GM21723 (cell line): Measurements from ENCODE around the gene SLC44A1.
A peak's percentile ranks its signal among the peaks of the same experiment; 100 is the strongest.

ENCODE experiments used
- ATAC-seq: cut with Tn5 transposase; IDR thresholded peaks from one replicate; pipeline ENCODE4 v1.9.1; 2021; ENCODE audit warnings: mild to moderate bottlenecking, moderate library complexity; ENCODE audit not compliant: unreplicated experiment

The SLC44A1 gene

DNA sequence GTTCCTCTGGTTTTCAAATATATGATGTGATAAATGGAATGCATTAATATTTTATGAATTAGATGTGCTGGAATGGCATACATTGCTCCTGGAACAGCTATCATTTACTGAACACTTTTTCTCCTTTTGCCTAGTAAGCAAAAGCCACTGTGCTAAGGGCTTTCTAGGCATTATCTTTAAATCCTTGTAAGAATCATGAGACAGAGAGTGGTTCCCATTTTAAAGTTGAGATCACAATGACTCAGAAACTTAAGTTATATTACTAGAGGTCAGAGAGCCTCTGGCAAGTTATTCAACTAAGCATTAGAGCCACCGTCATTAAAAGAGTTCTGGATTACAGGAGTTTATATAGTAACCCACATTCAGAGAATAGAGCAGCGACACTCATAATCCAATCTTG, 176.7 kb downstream of the SLC44A1 start:
- ATAC-seq = no peak

DNA sequence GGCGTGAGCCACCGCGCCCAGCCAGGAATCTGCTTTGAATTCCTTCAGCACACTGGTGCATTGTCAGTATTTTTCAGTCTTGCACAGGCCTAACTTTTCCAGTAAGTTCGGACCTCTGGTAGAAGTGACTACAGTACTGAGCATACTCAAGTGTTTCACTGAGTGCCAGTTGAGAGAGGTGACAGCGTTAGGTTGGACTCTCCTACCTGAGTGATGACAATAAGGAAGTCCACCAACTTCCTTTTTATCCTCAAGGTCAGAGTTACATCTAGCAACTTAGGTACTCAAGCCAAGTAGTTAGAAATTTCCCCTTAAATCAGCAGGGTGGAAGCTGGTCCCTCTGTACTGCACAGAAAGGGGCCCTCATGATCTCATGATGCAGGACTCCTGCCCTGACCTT, 177.4 kb downstream of the SLC44A1 start:
- ATAC-seq = no peak

DNA sequence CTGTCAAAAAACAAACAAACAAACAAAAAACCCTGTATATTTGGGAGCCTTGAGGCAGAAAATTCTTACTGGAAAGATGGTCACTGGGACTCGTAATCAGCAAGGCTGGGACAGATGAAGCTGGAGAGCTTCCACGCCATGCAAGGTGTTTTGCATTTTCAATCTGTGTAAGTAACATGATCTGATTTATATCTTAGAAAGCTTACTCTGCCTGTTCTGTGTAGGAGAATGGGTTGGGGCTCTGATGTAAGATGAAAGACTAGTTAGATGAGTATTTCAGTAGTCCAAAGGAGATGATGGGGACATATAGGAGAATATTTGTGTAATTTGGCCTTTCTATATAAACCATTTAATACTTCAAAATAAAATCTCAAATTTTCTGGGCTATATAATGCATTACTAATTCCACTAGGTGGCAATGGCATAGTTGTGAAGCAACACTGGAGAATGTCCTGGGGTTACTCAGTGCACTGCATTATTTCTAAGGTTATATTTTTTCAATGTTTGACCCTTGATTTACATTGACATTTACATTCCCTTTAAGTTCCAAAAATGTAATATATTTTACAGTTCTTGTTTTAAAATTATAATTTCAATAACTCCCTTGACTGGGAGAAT, 181.5 kb downstream of the SLC44A1 start:
- ATAC-seq = peak; percentile 84

DNA sequence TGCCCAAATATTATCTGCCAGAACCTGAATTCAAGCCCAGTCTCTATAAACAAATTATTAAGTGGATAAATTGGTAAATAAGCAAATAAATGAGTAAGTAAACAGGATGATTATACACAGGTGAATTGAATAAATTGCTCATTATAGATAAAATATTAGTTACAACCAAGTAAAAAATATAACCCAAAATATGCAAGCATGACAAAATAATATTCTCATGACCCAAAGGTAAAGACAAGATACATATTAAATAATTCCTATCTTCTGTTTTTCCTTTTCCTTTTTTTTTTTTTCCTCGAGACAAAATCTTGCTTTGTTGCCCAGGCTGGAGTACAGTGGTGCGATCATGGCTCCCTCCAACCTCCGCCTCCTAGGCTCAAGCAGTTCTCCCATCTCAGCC, 182.2 kb downstream of the SLC44A1 start:
- ATAC-seq = no peak

DNA sequence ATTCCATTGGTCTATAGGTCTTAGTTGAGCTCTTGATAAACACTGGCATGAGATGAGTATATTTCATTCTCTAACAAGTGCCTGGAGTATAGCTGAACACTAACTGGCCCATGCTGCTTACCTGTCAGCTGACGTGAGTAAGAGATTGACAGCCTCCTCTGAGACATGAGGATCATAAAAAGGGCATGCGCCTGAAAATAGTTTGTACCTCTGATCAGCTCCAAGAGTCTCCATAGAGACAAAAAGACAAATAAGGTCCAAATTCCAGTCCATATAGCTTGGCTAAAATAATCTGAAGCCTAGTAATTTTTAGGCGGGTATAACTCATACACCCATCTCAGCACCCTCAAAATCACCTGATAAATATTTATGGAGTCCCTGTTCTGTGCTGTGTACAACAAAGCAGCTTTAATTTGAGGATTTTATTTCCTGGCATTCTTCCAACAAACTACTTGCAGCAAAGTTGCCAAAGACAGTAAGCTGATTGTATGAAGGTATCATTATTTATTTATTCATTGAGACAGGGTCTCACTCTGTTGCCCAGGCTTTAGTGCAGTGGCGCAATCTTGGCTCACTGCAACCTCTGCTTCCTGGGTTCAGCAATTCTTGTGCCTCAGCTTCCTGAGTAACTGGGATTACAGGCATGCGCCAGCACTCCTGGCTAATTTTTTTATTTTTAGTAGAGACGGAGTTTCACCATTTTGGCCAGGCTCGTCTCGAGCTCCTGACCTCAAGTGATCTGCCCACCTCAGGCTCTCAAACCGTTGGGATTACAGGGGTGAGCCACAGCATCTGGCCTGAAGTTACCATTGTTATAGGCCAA, 187.2 kb downstream of the SLC44A1 start:
- no peak for ATAC-seq

DNA sequence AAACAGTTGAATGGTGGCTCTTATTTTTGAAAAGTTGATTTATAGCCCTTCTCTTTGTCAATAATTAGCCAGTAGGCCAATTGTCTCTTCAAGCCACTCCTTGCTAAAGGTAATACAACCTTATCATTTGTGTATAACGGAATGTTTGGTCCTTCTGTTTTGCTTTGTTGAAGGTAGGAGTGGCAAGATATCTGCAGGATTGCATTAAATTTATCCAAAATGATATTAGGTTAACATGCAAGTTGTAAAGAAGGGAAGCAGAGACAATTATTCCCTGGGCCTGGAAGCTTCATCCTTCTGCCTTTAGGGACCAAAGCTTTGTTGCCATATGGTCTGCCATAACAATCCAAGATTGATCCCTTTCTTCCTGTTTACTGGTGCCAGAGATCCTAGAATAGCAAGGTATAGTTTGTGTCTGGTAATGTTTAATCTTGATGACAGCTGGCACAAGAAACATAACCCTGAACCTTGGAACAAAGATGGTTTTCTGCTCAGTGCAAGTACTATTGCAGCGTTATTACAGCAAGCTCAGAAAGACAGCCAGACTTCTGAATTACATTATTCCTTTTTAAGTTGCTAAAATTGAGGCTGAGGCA, 187.9 kb downstream of the SLC44A1 start:
- ATAC-seq = no peak

DNA sequence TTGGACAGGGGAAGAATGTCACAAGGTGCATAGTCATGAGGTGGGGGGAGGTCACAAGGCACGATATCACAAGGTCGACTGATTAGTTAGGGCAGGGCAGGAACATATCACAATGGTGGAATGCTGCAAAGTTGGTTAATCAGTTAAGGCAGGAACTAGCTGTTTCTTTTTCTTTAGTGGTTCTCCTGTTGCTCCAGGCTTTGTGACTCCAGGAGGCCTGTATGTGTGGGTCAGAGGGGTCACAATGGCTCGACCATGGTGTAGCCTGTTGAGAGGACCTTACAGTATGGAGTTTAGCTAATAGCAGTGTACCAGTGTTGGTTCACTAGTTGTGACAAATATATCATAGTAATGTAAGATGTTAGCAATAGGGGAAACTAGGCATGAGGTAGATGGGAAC, 191.0 kb downstream of the SLC44A1 start:
- ATAC-seq = no peak

DNA sequence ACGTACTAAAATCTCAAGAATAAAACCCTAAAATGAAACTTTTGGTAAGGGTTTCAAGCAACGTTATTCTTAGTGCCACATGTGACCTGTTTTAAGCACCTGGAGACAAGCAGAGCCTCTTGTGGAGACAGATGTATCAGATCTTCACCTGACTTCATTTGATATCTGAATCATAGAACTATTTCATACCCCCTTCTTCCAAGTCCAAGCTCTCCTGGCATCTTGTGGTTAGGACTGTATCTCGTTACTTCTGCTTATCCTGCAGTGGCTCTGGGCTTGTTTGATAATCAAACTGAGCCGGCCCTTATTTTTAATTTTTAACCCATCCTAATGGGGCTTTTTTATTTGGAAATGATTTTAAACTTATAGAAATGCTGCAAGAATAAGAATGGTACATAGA, 192.3 kb downstream of the SLC44A1 start:
- ATAC-seq = no peak

DNA sequence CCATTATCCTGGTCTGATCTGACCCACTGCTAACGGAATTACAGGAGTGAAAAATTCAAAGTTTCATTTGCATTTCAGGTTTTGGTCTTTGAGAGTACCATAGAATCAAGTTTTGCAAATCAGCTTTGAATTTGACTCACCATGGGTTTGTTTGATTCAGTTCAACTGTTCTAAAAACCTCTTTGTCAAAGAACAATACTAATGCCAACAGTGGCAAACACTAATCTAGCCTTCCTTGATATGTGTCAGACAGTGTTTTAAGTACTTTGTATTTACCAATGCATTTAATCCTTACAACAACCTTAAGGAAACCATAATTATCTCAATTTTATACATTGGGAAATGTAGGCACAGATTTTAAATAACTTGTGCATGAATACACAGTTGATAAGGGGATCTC, 193.3 kb downstream of the SLC44A1 start:
- no peak for ATAC-seq

DNA sequence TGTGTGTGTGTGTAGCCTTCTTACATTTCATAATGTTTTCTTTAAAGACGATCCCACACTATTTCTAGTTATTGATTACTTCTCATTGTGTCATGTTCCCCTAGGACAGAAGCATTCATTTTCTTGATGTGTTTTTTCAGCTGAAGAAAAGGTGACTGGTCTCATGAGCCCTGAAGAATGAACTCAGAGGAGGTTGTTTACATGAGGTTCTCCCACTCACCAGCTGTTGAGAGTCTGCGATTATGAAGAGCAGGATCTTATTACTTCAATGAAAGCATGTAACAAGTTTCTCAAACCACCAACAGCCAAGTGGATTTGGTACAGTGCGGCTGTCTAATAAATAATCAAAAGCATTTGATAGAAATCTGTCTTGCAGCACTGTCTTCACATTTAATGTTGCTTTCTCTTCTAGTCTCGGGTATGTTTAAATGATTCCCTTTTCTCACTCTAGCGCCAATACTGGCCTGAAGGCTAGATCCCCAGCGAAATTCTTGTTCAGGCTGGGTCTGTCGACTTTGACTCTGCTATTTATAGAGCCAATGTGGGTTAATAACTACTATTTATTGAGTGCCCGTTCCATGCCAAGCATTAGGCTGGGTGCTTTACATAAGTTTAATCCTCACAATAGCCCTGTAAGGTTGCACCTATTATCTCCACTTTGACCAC, 193.8 kb downstream of the SLC44A1 start:
- no peak for ATAC-seq

DNA sequence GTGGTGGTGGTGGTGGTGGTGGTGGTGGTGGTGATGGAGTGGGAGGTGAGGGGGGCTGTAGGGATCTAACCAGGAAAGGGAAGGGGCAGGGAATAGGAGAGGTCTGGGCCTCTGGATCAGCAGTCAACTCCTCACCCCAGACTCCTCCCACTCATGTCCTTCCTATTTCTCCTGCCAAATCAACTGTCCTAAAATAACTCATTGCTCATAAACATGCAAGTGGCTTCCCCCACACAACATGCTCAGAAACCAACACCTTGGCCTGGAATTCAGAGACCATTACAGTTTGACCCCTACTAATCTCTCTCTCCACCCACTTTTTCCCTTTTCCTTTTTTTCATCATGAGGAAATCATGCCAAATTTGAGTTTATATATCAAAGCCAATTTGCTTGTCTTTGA, 195.0 kb downstream of the SLC44A1 start:
- ATAC-seq = no peak

DNA sequence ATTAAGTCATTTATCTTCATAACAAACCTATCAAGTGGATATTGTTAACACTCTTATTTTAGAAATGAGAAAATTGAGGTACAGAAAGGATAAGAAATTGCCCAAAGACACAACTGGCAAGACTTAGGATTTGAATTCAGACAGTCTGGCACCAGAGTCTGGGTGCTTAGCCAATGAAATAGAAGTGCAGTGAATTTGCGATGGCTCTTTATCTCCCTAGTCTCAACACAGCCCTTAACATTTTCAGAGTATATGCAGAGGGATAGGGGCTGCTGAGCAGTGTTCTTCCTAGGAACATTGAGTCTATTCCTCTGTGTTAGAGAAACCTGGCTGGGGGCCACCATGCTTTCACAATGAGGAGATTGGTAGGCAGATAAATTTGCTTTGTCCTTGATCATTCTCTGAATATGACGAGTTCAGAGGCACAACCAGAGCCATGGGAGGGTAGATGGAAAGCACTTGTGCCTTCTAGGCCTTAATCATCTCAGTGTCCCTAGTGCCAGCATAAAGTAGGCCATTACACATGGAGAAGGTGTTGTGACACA, 197.2 kb downstream of the SLC44A1 start:
- no peak for ATAC-seq

DNA sequence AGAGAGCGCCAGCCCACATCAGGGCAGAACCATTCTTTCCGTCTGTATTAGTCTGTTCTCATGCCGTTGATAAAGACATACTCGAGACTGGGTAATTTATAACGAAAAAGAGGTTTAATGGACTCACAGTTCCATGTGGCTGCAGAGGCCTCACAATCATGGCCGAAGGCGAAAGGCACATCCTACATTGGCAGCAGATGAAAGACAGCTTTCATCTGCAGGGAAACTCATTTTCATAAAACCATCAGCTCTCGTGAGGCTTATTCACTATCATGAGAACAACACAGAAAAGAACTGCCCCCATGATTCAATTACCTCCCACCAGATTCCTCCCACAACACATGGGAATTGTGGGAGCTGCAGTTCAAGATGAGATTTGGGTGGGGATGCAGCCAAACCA, 198.7 kb downstream of the SLC44A1 start:
- no peak for ATAC-seq

DNA sequence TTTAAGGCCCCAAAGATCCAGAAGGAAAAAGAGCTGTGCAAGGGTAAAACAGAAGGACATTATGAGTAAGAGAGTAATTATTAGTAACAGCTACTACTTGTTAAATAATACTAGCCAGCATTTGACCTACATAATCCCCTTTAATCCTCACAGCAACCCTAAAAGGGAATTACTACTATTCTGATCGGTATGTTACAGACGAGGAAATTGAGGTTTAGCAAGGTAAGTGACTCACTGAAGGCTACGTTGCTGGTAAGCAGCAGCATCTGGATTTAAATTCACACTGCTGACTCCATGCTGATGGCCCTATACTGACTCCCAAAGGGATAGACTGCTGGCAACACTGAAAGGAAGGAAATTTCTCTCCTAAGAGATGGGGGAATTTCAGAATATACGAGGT, 199.7 kb downstream of the SLC44A1 start:
- ATAC-seq = no peak

DNA sequence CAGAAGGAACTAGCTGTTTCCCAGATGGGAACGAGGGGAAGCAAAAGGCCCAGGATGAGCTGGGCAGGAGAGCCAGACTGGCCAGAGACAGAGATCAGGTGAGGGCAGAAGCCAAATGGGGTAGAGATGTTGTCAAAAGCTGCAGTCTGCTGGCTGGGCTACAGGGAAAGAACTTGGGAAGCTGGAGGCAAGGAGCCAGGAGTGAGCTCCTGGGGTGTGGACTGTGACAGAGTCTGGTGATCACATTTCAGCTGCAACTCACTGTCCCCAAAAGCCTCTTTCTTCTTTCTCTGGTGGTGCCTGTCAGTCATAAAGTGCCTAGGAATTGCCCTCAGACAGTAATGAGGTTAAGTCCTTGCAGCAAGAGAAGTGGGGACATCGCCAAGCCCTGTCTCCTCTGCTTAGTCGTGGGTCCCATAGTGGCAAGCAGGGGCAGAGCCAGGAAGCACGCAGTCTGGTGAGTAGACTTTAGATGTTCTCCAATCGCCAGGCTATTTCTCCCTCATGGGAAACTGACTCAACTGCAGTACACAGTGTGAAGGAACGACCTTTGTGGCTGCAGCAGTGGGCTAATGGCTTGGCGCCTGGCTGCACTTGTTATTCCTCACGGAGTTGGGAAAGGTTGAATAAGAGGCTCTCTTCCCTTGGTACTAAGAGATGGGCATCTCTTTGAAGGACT, 200.9 kb downstream of the SLC44A1 start:
- ATAC-seq = no peak

DNA sequence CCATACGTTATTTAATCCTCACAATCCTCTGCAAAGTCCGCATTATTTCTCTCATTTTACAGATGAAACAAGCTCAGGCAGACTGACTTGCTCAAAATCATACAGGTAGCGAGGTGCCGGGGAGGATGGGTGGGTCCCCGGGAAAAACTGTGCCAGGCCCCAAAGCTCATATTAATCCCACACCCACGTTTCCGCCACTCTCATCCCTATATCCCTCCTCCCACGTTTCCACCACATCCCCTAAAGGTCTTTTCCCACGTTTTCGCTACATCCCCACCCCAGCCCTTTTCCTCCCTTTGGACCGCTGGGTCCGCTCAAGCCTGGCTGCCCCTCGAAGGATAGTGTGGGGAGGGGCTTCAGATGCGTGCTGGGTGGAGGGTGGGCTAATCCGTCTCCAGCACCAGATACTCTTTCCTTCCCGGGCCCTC, 202.9 kb downstream of the SLC44A1 start:
- no peak for ATAC-seq

DNA sequence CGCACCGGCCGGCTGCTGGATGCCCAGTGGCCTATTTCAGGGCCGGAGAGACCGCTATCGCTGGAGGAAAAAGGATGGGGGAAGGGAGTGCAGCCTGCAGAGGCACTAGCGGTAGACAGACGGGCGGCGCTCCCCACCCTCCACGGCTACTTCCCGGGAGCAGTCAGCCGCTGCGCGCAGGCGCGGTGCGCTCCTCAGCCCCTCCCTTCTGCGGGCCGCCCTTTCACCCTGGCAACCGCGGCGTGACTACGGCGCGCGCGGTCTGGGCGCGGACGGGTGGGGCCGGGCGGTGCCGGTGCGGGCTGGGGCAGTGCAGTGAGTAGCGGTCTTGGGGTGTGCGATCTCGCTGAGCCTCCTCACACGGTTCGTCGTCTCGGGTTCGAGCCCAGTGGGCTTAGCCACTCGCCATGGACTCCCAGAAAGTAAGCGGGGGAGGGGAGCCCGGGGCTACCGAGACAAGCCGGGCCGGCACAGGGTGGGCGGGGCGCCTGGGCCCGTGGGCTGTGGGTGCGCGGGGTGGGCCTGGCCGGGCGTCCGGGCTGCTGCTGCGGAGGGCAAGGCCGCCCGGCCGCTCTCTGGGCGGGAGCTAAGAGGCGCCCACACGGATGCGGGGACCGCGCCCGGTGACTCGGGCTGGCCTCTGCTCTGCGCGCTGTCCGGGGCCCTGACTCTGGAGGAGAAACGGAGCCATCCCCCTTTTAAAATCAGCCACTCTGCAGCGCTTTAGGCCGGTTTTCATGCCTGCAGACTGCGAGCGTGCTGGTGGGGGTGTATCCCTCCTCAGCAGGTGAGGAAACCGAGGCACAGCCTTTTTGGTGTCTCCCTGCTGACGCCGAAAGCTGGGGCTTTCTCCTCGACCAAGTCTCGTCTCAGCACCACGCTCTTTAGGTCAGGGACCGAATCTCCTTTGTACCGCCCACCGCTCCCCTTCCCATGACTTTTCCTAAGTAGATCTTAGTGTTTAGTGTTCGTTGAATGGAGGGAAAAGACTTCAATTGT, 203.7 kb downstream of the SLC44A1 start, which contains the start of gene FSD1L:
Gene FSD1L (plus strand): TSS at position 221 of the 999 bp plus-strand sequence. CDS start 187 bp downstream, at position 408.
- peak; percentile 95 for ATAC-seq

DNA sequence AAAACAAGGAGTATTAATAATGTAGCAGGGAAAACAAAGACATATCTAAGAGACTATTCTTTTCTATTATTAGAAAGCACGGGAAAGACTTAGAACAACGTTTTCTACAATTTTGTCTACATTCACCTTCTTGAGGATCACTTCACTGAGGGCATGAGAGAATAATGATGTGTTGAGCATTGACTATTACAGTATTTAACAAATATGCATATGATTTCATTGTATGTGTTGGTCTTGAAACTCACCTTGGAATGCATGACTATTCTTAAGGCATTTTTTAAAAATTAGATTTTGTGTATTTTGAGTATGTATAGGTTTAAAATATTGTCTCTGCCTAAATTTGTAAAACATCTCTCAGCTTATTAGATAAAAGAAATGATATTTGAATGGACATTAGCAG, 204.6 kb downstream of the SLC44A1 start:
- no peak for ATAC-seq

DNA sequence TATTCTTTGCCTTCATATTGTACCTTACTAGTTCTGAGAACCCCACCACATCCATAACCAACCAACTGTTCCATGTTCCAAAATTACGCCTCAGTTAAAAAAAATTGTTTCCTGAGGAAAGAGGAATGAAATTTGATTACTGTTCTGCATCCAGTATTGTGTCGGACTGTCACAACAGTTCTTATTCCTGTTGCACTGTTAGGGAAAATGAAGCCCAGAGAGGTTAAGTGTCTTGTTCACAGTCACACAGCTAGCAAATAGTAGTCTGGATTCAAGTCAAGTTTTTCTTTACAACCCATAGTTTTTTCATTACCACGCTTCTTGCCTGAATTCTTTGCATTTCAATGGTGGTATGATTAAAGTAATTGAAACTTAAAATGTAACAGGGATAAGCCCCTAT, 207.7 kb downstream of the SLC44A1 start:
- ATAC-seq = no peak
